Renal cortical epithelial cell (primary cell): ENCODE results near the gene CHD9. TPM values are rescaled to one million over a fixed set of nuclear protein-coding genes. Genes with fewer than 3 reads are reported as not detected.
A peak's percentile ranks its signal among the peaks of the same experiment; 100 is the strongest.
"Not testable (repeated sequence)": the region's sequence is repeated elsewhere in the genome, so short reads cannot be mapped to it uniquely, and the experiment has no call there.

Experiments
- DNase-seq: peaks from one replicate; pipeline ENCODE4 v3.0.0-alpha.2; 2011; ENCODE audit warnings: low read depth
- total RNA-seq: library from RNA; depleted of rRNA; stranded (reverse); fragments of >200 nt; gene quantifications from 2 replicates; pipeline ENCODE4 v1.2.3, GENCODE V29; 2014

Gene CHD9, protein sequence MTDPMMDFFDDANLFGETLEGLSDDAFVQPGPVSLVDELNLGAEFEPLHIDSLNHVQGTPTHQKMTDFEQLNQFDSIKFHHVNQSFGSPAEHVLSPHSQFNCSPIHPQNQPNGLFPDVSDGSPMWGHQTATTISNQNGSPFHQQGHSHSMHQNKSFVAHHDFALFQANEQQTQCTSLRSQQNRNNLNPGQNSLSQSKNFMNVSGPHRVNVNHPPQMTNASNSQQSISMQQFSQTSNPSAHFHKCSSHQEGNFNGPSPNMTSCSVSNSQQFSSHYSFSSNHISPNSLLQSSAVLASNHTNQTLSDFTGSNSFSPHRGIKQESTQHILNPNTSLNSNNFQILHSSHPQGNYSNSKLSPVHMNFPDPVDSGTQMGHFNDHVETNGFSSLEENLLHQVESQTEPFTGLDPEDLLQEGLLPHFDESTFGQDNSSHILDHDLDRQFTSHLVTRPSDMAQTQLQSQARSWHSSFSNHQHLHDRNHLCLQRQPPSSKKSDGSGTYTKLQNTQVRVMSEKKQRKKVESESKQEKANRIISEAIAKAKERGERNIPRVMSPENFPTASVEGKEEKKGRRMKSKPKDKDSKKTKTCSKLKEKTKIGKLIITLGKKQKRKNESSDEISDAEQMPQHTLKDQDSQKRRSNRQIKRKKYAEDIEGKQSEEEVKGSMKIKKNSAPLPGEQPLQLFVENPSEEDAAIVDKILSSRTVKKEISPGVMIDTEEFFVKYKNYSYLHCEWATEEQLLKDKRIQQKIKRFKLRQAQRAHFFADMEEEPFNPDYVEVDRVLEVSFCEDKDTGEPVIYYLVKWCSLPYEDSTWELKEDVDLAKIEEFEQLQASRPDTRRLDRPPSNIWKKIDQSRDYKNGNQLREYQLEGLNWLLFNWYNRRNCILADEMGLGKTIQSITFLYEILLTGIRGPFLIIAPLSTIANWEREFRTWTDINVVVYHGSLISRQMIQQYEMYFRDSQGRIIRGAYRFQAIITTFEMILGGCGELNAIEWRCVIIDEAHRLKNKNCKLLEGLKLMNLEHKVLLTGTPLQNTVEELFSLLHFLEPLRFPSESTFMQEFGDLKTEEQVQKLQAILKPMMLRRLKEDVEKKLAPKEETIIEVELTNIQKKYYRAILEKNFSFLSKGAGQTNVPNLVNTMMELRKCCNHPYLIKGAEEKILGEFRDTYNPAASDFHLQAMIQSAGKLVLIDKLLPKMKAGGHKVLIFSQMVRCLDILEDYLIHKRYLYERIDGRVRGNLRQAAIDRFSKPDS (N-terminal part only)
- total RNA-seq = 34.7 and 88.7 TPM in 2 replicates

DNA sequence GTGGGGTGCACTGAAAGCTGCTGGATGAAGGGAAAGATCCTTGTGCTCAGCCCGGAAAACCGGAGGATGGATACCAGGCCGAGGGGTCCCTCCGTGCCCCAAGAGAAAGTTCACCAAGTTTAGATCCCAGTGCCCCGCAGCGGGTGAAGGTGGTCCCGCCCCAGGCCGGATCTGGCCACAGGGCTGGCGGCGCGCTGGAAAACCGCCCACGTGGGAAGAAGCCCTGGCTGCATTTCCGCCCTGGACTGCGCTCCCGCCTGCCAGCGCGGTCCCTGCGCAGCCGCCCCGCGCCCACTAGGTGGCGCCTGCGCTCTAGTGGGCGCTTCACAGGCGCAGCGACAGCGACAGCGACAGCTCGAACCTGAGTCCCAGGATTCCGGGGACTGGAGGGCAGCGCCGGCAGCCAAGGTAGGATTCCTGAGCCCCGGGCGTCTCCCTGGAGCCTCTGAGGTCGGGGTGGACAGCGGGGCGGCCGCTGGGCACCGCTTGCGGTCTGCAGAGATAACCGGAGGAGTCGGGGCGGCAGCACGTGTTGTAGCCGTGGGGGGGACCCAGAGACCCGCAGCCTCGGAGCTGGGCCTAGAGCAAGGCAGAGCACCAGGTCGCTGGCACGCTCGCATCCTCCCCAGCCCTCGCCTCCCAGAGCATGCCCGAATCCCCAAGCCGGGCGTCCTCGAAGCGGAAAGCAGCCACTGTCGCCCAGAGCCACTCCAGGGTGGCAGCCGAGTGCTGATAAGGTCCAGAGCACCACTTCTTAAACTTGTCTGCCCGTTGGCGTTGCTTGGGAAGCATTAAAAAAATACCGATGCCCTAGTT lies at the start of gene CHD9:
CHD9 (plus strand) TSS at position 322 of the 816 bp plus-strand sequence. CDS start 101,099 bp downstream, outside the sequence.
- DNase-seq = peak; percentile 54

DNA sequence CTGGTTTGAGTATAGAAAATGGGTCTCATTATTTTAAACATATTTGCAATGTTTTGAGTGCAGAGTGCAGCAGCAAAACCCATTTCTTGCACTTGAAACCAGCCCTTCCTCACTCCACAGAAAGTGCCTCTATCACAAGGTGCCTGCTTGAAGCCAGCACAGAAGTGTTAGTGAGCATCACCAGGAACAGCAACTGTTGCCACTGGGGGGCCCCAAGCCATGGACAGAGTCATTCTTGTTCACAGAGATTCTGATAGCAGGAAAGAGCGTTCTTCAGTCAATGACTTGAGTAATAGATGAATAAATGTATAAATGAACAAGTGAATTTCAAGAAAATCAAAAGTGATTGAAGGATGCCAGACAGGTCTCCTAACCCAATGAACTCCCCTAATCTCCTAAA lies 47.7 kb upstream of the CHD9 start:
- DNase-seq = no peak

DNA sequence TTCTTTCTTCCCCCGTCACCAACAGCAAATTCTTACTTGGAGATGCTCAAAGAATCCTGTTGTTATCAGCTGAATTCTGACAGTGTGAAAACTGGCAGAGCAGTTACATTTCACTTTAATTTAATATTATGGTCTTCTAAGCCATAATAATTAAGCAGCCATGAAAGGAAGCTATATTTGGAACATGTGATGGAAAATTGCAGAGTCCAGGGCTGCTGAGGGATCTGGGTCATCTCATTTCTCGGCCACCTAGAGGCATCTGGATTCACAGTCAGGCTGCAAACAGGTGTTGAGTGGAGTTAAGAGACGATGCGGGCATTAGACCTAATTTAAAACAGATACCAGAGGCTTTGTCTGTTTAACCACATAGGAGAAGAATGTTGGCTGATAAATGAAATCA lies 40.5 kb upstream of the CHD9 start:
- DNase-seq = no peak

DNA sequence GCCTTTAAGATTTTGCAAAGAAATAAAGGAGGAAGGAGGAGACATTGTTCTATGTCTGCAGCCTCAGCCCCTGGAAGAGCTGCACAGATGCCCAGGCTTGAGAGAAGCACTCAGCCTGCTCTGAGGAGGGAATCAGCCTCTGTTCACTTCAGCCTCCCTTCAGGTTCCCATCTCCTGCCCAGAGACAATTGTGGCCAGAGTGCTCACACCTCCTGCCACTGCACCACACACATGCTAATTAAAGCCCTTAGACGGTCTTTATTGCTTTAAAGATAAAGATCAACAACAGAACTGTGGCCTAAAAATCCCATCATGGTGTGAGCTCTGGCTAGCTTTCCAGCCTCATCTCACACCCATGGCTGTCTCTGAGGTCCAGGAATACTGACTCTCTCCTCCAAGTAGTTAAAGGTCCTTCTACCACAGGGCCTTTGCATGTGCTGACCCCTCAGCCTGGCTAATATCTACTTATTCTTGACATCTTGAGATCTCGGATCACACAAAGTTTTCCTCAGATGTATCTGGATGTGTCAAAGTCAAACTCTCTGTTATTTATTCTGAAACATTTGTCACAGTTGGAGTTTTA lies 35.9 kb upstream of the CHD9 start:
- no peak for DNase-seq

DNA sequence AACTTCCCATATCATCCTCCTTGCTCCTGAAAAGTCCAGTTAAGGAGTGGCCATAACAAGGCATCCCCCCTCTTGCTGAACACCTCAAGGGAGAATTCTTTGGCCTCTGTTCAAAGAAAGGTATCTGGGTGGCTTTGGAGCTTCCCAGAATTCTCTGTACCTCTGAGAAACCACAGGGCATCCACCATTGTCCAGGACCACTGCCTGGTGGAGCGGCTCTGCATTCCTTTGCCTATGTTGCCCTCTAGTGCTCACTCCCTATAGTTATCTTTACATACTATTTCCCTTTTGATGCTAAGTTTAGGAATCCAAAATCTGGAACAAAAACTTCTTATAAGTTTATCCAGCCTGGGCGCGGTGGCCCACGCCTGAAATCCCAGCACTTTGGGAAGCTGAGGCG lies 32.4 kb upstream of the CHD9 start:
- peak; percentile 52 for DNase-seq

DNA sequence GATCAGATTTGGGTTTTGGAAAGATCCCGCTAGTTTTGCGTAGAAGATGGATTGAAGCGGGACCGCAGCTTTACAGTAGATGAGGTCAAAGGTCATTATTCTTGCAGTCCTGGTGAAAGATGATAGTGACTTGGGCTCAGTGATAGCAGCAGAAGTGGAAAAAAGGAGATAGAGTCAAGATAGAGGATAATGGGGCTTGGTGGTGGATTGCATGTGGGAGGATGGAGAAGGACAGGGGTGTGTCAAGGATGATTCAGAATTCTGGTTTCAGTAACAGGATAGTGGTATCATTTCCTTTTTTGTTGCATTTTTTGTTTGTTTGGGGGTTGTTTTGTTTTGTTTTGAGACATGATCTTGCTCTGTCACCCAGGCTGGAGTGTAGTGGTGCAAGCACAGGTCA lies 30.7 kb upstream of the CHD9 start:
- no peak for DNase-seq

DNA sequence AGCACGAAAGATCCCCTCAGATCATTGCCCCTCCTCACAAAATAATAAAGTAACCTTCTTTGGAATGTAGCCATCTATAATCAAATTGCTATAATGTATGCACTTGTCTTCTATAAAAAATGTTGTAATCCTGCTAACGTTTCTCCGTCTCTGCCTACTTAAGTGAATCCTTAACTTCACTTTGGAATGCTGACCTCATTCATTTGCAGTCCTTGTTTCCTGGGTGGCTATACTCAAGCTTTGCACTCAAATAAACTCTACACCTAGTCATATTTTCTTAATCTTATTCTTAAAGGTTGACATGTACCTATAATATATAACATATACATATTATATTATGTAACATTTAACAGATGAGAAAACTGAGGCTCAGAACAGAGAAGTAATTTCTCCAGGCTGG lies 24.8 kb upstream of the CHD9 start:
- DNase-seq = peak; percentile 22

DNA sequence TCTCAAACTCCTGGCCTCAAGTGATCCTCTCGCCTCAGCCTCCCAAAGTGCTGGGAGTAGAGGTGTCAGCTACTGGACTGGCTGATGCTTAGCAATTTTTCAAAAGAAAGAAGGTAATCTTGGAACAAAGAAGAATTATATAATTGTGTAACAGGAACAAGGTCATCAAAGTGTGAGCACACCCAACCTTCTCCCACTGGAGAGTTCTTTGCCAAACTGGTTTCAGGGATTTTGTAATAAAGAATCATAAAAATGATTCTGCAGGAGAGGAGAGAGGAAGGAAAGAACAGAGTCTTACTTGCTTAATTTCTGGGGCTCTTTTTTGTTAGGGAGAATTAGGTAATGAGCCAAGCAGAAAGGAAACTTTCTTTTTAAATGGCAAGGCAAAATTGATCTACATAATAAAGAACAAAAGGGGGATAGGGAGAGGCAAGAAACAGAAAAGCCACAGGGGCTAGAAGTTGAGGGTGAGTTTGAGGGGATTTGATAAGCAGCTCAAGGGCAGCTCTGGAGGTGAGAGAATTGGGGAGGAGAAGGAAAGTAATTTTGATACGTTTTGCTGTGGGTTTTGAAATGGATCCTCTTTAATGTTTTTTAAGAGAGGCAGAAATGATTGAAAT lies 23.4 kb upstream of the CHD9 start:
- DNase-seq = no peak

DNA sequence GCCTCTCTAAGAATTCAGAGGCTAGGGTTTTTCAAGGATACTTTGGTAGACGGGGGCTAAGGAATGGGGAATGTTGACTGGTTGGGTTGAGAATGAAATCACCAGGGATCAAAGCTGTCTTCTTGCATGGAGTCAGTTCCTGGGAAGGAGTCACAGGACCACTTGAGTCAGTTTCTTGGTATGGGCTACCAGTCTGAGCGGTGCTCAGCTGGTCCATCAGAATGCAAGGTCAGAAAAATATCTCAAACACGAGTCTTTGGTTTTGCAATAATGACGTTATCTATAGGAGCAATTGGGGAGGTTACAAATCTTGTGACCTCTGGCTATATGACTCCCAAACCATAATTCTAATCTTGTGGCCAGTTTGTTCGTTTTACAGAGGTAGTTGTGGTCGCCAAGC lies 20.5 kb upstream of the CHD9 start:
- no peak for DNase-seq

DNA sequence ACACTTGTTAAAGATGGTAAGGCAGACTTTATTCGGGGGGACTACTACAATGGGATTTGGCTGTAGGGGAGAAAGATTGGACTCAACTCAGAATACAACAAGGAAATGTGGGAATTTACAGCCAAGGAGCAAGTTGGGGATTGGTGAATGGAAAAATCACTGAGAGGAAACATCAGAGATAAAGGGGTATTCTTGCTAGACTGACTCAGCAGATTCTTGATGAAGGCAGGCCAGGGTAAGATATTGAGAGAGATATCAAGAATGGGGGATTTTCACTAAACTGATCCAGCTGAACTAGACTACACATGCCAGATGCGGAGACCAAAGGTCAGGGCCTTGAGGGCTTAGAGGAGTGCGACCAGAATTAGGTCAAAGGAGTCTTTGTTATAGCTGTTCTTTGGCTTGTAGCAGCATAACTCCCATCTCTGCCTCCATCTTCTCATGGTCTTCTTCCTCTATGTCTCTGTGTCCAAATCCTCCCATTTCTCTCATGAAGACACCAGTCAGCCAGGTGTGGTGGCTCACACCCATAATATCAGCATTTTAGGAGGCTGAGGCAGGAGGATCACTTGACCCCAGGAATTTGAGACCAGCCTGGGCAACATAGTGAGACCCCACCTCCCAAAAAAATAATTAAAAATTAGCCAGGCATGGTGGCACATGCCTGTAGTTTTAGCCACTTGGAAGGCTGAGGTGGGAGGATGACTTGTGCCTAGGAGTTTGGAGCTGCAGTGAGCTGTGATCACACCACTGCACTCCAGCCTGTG lies 19.4 kb upstream of the CHD9 start:
- no peak for DNase-seq

DNA sequence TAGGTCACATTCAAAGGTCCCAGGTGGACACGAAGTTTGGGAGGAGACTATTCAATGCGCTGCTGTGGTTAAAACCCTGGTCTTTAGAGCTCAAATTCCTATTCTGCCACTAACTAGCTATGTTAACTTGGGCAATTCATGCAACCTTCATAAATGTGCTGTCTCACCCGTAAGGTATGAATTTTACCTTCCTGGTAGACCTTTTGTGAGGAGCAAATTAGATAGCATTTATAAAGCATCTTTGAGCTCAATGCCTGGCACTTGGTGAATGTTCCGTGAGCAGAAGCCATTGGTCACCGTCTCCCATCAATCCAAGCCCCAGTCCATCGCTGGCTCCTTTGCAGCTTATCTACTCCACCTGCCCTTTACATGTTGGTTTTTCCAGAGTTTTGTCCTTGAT lies 18.7 kb upstream of the CHD9 start:
- no peak for DNase-seq

DNA sequence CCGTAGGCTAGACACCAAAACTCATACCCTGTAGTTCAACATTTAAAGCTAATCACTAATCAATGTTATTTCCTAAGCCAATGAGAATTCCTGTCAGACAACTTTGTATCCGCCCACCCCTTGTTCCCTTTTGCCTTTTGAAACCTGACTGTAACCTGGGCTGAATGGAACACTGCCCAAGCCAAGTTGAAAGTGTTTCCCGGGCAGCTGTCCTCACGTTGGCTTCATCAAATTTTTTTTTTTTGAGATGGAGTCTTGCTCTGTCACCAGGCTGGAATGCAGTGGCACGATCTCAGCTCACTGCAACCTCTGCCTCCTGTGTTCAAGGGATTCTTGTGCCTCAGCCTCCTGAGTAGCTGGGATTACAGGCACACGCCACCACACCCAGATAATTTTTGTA lies 18.1 kb upstream of the CHD9 start:
- DNase-seq = not testable (repeated sequence)

DNA sequence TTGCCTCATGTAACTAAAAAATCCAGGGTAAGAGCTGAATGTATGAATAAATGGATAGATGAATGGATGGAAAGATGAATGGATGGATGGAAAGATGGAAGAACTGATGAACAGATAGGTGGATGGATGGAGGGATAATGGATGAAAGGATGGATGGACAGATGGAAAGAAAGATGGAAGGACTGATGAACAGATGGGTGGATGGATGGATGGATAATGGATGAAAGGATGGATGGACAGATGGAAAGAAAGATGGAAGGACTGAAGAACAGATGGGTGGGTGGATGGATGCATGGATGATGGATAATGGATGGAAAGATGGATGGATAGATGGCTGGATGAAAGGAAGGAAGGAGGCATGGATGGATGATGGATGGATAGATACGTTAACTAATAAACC lies 14.0 kb upstream of the CHD9 start:
- DNase-seq = no peak

DNA sequence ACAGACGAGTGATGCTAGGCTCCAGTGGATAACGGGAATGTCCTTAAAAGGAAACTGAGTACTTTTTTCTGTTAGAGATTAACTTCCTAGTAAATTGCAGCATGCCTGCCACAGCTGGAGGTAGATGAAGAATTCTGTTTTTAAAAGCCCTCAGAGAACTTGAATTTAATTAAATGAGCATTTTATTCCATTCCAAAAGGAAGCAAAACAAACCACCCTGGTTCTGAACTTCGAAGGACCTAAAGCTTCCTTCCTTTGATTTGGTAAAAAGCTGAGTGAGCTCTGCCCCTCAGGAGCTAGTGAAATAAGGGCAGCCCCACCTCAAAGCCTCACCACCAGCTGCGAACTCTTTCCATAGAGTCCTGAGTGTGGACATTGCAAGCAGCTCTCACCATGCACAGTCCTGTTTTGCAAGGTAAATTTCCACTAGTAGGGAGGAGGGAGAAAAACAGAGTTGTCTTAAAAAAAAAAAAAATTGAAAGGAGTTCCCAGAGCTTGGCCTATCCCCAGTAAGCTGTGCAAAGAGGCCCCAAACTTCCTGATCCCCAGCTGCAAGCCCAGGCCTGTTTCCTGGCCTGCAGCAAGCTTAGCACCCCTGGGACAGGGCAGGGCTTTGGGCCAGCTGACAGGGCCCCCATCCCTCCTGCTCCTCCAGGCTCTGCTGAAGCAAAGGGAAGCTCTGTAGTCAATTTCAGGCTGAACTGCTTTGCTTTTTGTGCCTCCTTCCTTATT lies 13.3 kb upstream of the CHD9 start:
- peak; percentile 94 for DNase-seq

DNA sequence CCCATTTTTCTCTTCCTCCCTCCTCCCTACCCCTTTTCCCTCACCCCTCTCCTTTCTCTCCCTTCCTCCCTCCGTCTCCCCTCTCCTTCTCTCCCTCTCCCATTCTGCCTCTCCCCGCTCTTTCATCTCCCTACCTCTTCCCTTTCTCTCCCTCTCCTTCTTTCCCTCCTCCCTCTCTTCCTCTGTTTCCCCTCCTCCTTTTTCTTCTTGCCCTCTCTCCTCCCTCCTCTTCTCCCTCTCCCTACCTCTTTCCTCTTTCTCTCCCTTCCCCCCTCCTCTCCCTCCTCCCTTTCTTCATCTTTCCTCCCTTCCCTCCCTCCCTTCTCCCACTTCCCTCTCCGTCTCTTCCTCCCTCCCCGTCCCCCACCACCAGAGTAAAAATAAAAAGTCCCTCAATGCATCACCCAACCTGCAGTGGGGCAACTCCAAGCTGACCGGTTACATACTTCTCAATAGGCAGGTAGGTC lies 12.5 kb upstream of the CHD9 start:
- no peak for DNase-seq

DNA sequence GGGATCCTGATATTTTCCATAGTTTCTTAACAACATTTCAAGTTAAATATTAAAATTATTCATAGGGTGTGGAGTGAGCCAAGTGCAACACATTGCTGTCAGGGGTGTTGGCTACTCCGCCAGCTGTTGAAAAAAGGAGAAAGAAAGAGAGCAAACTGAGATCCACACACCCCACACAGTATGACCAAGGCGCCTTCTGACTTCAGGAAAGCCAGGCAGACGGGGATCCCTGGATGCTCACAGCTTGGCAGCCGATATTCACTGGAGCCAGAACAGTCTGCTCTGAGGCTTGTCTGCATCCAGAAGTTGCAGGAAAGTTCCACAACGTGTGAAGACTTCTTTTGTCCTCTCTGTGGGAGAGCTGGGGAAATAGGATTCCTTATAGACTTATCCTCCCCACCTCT lies 11.4 kb upstream of the CHD9 start:
- DNase-seq = peak; percentile 41

DNA sequence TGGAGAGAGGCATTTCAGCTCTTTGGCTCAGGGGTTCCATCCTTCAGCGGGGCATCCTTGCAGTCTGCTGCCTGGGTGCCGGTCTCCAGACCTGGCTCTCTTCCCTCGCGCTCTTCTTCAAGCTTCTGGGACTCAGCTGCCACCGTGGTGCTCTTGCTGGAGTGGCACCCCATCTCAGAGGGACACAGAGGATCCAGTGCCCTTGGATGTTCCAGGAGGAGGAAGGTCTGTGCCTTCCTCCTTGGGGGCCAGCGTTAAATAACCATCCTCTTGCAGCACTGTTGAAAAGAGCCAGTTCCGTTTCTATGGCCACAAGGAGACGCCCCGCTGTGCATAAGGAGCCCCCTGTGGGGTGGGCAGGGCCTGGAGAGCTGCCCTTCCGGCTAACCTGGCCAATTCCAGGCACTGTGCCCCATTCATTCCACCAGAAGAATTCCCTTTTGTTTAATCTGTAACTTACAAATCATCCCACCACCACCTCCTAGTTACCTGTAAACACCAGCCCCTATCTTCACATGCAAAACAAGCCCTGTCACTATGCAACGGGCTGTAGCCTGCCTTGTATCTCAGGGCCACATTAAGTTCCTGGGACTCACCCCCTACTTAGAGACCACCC lies 10.7 kb upstream of the CHD9 start:
- DNase-seq = peak; percentile 98
